ENCODE data around the gene CADM2.

DNA sequence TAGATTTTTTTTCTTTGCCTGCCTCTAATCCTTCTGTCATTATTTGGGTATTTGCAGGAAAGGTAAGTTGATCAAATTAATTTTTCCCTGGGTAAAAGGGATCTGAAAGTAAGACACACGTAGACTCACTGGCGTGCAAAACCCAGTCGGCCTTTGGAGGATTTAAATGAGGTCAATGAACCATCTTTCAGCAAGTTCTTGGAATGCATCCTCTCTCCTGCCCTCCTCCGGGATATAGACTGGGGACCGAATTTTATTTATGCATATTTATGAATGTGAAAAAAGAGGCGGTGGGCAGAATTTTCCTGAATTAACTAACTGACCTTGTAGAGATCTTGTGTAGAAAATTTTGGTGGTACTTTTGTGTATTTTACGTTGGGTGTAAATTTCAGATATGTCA, 2.2 kb downstream of the CADM2 start:
- TF ChIP-seq EZH2 (IDR thresholded peaks at IDR 0.05): no peak
- TF ChIP-seq POLR2AphosphoS5 (IDR thresholded peaks at IDR 0.05; ENCODE audit: borderline replicate concordance, low read depth, low read length): no peak
- no peak for TF ChIP-seq FOXP2 (optimal IDR thresholded peaks at IDR 0.05; ENCODE audit: control extremely low read depth, extremely low read length, insufficient read depth)

Data from SK-N-MC (cell line).